ENCODE data around the gene IL1RL2.

IL1RL2 gene

DNA sequence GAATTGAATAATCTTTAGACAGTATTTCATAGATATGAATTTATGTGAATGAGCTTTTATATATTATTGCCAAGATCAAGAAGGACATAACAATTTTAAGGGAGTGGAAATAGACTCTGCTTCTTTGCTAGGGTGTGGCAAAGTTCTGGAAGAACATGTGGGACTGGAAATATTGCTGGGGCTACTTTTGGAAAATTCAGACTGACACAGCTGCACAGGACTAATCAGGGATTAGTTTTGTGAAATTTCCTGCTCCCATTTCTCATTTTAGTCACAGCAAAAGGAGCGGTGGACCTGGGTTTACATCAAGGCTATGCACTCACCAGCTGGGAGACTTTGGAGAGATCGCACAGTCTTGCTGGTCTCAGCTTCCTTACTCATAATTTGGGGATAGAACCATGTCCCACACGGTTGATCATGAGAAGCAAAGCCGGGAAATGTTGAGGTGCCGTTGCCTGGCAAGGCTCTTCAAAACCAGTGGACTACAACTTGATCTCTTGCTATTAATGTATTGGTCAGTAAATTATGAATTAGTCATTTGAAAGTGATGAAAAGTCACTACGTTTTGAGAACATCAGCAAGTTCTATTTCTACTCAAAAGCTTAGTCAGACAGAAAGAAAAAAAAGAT lies 42.4 kb downstream of the IL1RL2 start:
- intact Hi-C loops (cut with micrococcal nuclease): no loop called here
- Mint-ChIP-seq H3K4me1 (ENCODE audit: low read depth) (peaks cover 72% of the 10 kb centered on the region), H3K36me3 (ENCODE audit: low read depth) (peaks cover 13% of the 10 kb centered on the region), H3K27ac (peak overlapping the region; percentile 90), H3K9me3 (no peaks in the 10 kb centered on the region), H3K4me3 (no peak overlapping the region), H3K27me3 (no peaks in the 10 kb centered on the region)

DNA sequence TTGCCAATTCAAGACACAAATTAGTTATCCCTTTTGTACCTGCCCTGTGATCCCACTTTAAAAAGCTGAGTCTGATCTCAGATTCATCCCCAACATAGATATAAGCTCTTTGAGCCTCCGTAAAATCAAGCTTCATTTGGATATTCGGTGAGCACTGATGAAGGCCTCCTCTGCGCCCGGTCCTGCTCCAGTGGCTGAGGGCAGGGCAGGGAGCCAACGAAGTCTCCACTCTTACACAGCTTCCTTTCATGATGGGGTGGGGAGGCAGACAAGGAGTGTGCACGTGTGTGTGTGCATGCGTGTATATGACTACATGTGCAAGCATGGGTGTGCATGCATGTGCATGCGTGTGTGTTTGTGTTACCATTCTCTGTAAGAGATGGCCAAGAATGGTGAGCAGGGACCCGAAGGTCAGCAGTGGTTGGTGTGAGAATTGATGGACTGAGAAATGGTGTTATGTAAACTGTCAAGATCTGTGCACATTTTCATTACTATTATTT lies 43.6 kb downstream of the IL1RL2 start:
- H3K4me1 Mint-ChIP-seq (ENCODE audit: low read depth): peaks cover 69% of the 10 kb centered on the region
- H3K27ac Mint-ChIP-seq: peak overlapping the region; percentile 90
- no peak overlapping the region for H3K4me3 Mint-ChIP-seq
- intact Hi-C loops (cut with micrococcal nuclease): no loop called here
- no peaks in the 10 kb centered on the region for H3K27me3 Mint-ChIP-seq
- no peaks in the 10 kb centered on the region for H3K9me3 Mint-ChIP-seq
- H3K36me3 Mint-ChIP-seq (ENCODE audit: low read depth): peaks cover 22% of the 10 kb centered on the region

DNA sequence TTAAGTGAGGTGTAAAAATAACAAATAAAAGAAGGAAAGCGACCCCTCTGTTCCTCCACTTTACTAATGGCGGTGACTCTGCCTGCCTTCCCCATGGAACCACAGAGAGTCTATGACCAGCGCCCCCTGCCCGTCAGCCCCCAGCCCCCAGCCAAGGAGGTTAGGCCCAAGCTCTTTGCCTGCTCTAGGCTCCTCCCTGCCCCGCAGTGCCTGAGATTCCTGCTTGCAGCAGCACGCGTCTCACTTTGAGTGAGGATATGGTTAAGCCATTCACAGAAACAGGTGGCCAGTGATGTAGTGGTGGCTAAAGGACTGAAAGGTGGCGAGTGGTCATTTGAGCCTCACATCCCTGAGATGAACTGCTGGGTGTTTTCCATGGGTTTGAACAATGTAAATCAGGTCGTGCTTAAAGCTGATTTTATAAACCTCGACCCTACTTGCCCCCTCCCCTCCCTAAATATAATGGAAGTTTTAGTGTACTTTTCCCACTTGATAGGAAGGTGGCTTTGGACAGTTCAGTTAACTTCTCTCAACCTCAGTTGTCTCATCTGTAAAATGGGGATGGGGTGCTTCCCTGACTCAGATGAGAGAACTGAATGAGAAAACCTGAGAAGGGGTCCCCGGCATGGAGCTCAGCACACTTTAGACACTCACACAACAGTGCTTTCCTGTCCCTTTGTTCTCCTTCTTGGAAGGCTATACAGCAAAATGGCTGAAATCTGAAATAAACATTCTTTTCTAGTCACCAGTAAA lies 46.5 kb downstream of the IL1RL2 start:
- Mint-ChIP-seq H3K4me1 (ENCODE audit: low read depth) (peaks cover 56% of the 10 kb centered on the region), H3K27ac (peak overlapping the region; percentile 59), H3K27me3 (no peaks in the 10 kb centered on the region), H3K36me3 (ENCODE audit: low read depth) (peaks cover 14% of the 10 kb centered on the region), H3K9me3 (no peaks in the 10 kb centered on the region), H3K4me3 (no peak overlapping the region)
- intact Hi-C loops (cut with micrococcal nuclease): no loop called here

DNA sequence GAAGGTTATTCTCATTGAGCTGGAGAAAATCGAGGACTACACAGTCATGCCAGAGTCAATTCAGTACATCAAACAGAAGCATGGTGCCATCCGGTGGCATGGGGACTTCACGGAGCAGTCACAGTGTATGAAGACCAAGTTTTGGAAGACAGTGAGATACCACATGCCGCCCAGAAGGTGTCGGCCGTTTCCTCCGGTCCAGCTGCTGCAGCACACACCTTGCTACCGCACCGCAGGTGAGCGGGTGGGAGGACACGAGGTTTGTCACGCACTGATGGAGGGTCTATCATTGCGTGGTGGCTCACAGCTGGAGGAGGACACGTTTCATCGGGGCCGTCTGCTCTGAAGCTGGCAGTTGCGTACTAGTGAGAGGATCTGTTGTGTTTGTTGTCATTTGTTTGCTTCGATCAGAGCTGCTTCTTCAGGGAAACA lies 48.2 kb downstream of the IL1RL2 start:
- H3K27me3 Mint-ChIP-seq: peaks cover 4% of the 10 kb centered on the region
- intact Hi-C loops (cut with micrococcal nuclease): no loop called here
- peaks cover 14% of the 10 kb centered on the region for H3K36me3 Mint-ChIP-seq (ENCODE audit: low read depth)
- peaks cover 51% of the 10 kb centered on the region for H3K4me1 Mint-ChIP-seq (ENCODE audit: low read depth)
- peak overlapping the region; percentile 55 for H3K27ac Mint-ChIP-seq
- no peak overlapping the region for H3K4me3 Mint-ChIP-seq
- no peaks in the 10 kb centered on the region for H3K9me3 Mint-ChIP-seq

DNA sequence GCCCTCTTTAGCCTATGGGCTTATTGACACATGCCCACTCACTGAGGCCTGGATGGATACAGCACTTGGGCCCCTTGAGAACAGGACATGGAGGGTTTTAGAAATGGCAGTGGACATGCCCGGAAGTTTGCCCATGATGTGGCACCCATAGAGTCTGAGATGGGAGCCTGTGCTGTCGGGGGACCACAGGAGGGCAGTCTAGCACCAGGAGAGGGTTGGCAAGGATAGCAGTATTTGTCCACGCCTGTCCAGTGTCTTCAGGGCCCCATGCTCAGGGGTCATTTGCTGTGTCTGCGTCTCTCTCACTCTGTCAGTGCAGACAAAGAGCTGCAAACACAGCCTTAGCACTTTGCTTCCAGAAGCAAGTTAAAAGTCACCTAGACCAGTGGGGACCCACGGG lies 48.7 kb downstream of the IL1RL2 start:
- Mint-ChIP-seq H3K4me1 (ENCODE audit: low read depth) (peaks cover 51% of the 10 kb centered on the region), H3K27me3 (peaks cover 4% of the 10 kb centered on the region), H3K27ac (peak overlapping the region; percentile 55), H3K36me3 (ENCODE audit: low read depth) (peaks cover 14% of the 10 kb centered on the region), H3K9me3 (no peaks in the 10 kb centered on the region), H3K4me3 (no peak overlapping the region)
- intact Hi-C loops (cut with micrococcal nuclease): no loop called here

DNA sequence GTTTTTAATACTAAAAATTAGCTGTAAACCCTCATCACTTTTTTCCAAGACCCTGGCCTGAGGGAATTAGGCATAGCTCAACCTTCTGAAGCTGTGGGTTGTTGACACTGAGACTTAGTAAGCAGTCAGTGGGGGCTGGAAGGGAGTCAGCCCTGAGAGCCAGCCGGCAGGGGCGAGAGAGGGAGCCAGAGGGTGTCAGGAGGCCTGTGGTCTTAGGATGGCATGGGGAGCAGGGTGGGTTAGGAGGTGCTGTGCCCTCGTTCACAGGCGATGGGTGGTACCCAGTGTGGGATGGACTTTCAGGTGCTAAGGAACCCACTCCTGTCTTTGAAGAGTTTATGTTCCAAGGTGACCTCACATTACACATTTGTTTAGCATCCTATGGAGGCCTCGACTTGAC lies 49.3 kb downstream of the IL1RL2 start:
- H3K27ac Mint-ChIP-seq: no peak overlapping the region
- H3K36me3 Mint-ChIP-seq (ENCODE audit: low read depth): peaks cover 14% of the 10 kb centered on the region
- H3K9me3 Mint-ChIP-seq: no peaks in the 10 kb centered on the region
- H3K4me3 Mint-ChIP-seq: no peak overlapping the region
- intact Hi-C loops (cut with micrococcal nuclease): no loop called here
- H3K4me1 Mint-ChIP-seq (ENCODE audit: low read depth): peaks cover 51% of the 10 kb centered on the region
- H3K27me3 Mint-ChIP-seq: peaks cover 5% of the 10 kb centered on the region

DNA sequence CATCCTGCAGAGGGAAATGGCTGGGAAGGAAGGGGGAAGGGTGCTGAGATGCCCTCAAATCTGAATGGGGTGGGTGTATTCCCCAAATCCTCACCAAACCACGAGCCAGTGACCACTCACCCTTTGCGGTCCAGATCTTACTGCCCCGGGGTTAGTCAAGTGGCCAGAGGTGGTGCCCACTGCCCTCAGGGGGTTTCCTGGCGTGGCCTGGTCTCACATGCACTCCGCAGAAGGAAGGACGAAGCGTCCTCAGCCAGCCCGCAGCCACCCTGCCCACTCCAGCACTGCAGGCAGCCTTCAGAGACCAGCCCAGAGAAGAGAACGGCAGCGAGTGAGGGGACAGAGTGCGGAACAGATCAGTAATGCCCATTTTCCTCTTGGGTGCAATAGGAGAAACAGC lies 50.4 kb downstream of the IL1RL2 start:
- no peak overlapping the region for H3K4me3 Mint-ChIP-seq
- peaks cover 5% of the 10 kb centered on the region for H3K27me3 Mint-ChIP-seq
- H3K9me3 Mint-ChIP-seq: no peaks in the 10 kb centered on the region
- no peak overlapping the region for H3K27ac Mint-ChIP-seq
- peaks cover 14% of the 10 kb centered on the region for H3K36me3 Mint-ChIP-seq (ENCODE audit: low read depth)
- intact Hi-C loops (cut with micrococcal nuclease): no loop called here
- H3K4me1 Mint-ChIP-seq (ENCODE audit: low read depth): peaks cover 43% of the 10 kb centered on the region

DNA sequence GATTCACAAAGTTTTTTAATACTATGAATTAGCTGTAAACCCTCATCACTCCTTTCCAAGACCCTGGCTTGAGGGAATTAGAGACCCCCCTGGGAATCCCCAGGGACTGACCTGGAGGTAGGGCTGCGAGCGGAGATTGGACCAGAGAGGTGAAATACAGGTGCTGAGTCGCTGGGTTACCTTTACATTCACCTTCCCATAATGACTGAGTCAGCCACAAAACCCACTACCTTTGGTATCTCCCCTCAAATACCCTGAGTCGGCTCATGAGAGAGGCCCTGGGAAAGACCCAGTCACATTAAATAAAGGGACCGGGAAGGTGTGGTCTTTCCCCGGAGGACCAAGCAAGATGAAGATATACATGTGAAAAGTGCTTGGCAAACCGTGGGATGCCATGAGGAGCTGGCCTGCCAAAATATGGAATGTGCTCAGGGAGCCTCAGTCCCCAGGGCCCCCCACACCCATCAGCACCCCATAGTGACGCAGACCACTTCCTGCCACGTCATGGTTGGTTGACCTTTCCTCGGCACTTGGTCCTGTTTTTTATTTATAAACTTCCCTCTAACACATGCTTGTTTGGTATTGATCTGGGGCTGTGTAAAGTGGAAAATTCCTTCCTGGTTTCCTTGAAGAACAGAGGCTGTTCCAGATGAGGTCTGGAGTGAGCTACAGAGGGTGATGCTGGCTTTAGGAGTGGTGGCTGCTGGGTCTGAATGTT lies 51.4 kb downstream of the IL1RL2 start:
- Mint-ChIP-seq H3K9me3 (no peaks in the 10 kb centered on the region), H3K27ac (peak overlapping the region; percentile 18), H3K36me3 (ENCODE audit: low read depth) (peaks cover 9% of the 10 kb centered on the region), H3K27me3 (peaks cover 8% of the 10 kb centered on the region), H3K4me1 (ENCODE audit: low read depth) (peaks cover 43% of the 10 kb centered on the region), H3K4me3 (no peak overlapping the region)
- intact Hi-C loops (cut with micrococcal nuclease): no loop called here

DNA sequence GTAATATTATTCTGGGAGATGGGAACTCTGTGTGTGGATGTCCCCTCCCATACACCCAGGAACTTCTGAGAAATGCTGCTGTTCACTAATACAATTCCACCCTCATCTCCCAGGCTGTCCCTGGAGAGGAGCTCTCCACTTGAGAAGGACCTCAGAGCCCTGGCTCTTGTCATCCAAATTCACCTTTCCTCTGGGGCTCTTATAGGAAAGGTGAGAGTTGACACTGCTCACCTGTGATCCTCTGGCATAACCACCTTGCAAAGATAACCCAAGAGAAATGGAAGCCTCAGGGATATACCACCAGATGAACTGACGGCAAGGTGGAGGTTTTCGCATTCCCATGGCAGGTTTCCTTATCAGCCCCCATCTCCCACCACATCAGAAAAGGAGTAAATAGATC lies 52.0 kb downstream of the IL1RL2 start:
- H3K27me3 Mint-ChIP-seq: peaks cover 12% of the 10 kb centered on the region
- no peaks in the 10 kb centered on the region for H3K9me3 Mint-ChIP-seq
- H3K4me1 Mint-ChIP-seq (ENCODE audit: low read depth): peaks cover 43% of the 10 kb centered on the region
- peaks cover 9% of the 10 kb centered on the region for H3K36me3 Mint-ChIP-seq (ENCODE audit: low read depth)
- no peak overlapping the region for H3K4me3 Mint-ChIP-seq
- intact Hi-C loops (cut with micrococcal nuclease): no loop called here
- peak overlapping the region; percentile 18 for H3K27ac Mint-ChIP-seq

DNA sequence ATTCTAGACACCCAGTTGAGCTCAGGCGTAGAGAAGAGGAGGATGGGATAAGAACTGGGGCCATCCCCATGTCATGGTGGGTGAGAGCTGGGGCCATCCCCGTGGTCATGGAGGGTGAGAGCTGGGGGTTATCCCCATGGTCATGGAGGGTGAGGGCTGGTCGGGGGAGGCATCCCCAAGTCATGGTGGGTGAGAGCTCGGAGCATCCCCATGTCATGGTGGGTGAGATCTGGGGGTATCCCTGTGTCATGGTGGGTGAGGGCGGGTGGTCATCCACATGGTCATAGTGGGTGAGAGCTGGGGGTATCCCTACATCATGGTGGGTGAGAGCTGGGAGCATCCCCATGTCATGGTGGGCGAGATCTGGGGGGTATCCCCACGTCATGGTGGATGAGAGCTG lies 52.5 kb downstream of the IL1RL2 start:
- H3K4me1 Mint-ChIP-seq (ENCODE audit: low read depth): peaks cover 43% of the 10 kb centered on the region

DNA sequence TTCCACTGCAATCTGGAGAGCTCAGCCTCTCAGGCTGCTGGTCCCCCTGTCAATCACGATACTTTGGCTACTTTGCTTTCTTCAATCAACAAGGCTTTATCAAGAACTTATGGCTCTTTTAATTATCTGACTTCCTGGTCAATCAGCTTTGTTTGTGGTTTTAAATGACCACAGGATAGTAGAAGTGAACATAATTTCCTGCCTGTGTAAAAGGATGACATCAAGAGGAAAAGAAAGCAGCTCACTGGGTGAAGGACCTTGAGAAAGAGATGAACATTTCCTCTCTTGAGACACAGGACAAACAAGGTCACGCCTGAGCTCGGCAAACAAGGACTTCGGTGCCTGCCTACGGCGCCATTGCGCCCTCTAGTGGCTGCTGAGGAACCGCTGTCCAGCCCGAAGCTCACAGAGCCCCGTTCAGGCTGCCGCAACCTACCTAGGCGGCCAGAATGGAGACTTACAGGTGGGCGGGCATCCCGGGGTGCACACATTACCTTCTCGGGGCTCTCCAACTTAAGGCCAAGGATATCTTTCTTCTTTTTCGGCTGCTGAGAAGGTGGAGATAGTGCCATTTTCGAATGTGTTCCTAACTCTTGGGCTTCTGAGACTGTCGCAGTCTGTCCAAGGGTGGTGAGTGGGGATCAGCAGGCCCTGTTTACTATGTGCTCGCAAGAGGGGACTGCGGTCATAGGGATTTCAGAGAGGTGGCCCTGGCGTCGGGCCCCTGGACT lies 54.0 kb downstream of the IL1RL2 start:
- no peak overlapping the region for H3K4me3 Mint-ChIP-seq
- peaks cover 32% of the 10 kb centered on the region for H3K4me1 Mint-ChIP-seq (ENCODE audit: low read depth)
- intact Hi-C loops (cut with micrococcal nuclease): loop anchor here (2.0 to 5.0 kb wide), 2 partner anchors 219 to 356 kb away; no protein-coding TSS in a partner anchor

More for the DNA sequence above, 52.5 kb downstream of the IL1RL2 start:
- intact Hi-C loops (cut with micrococcal nuclease): no loop called here
- Mint-ChIP-seq H3K9me3 (no peaks in the 10 kb centered on the region), H3K36me3 (ENCODE audit: low read depth) (peaks cover 9% of the 10 kb centered on the region), H3K4me3 (no peak overlapping the region), H3K27ac (peak overlapping the region; percentile 18), H3K27me3 (peaks cover 17% of the 10 kb centered on the region)

DNA sequence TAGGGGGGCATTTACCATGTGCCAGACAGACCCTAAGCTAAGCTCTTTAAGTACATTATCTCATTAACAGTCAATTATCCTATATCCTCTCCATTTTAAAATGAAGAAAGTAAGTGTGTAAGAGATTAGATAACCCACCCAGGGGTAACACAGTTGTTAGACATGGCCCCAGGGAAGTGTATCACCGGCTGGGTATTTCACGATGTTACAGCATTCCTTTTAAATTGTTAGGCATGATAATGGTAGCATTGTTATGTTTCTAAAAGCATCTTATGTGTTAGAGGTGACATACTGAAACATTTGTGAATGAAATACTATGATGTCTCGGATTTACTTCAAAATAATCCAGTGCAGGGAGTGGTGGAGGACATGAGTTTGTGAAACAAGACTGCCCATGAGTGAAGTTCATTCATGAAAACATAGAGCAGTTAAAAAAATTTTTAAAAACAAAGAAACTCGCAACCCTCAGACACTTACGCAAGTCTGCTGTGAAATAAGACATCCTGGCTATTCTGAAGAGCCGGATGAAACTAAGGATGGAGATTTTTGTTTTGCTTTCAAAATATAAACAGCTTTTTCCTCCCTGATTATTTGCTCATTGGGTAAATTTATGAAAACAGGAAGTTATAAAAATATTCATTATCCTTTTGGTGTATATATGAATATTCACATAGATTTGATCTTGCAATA lies 54.9 kb downstream of the IL1RL2 start:
- intact Hi-C loops (cut with micrococcal nuclease): loop anchor here (2.0 to 5.0 kb wide), 2 partner anchors 219 to 357 kb away; no protein-coding TSS in a partner anchor
- Mint-ChIP-seq H3K27ac (no peak overlapping the region), H3K9me3 (no peaks in the 10 kb centered on the region), H3K4me1 (ENCODE audit: low read depth) (peaks cover 32% of the 10 kb centered on the region), H3K4me3 (no peak overlapping the region), H3K27me3 (peaks cover 31% of the 10 kb centered on the region), H3K36me3 (ENCODE audit: low read depth) (no peaks in the 10 kb centered on the region)

More for the DNA sequence above, 54.0 kb downstream of the IL1RL2 start:
- Mint-ChIP-seq H3K27ac (peak overlapping the region; percentile 68), H3K9me3 (no peaks in the 10 kb centered on the region), H3K36me3 (ENCODE audit: low read depth) (no peaks in the 10 kb centered on the region), H3K27me3 (peaks cover 23% of the 10 kb centered on the region)
